B cell (primary cell): ENCODE measurements around the gene GFRA3. TPM values are rescaled to one million over a fixed set of nuclear protein-coding genes. Genes with fewer than 3 reads are reported as not detected.

Source experiments
- ATAC-seq: fragments of 200-7000 bp; cut with Tn5 transposase; one replicate; pipeline ENCODE4 v1.10.0; 2021; ENCODE audit warnings: low read depth, mild to moderate bottlenecking, moderate number of reproducible peaks, moderate library complexity
- CTCF ChIA-PET: fragments of 350-600 bp; sonication (Branson Sonifier 250); formaldehyde crosslinking; loops from one replicate; lab custom pipeline; 2021; ENCODE audit warnings: antibody characterized with exemption, inconsistent platforms; lab: Charles Lee
- POLR2A ChIA-PET: fragments of 350-600 bp; sonication (Branson Sonifier 250); formaldehyde crosslinking; loops from one replicate; lab custom pipeline; 2021; ENCODE audit warnings: antibody characterized with exemption; lab: Charles Lee
- DNase-seq: peaks from one replicate; pipeline ENCODE4 v3.0.0; 2013
- H2AFZ ChIP-seq: 2 replicates; pipeline ENCODE4 v1.6.1; 2012; ENCODE audit warnings: mild to moderate bottlenecking, low read depth, low read length; ENCODE audit not compliant: insufficient read depth, poor library complexity, severe bottlenecking
- H3K27ac ChIP-seq, 2 donors: 1 replicate in 1 of 2; 2 replicates in 1 of 2; pipeline ENCODE4 v1.5.1; 2012 to 2013; ENCODE audit warnings: low read length in 2 of 2, mild to moderate bottlenecking in 2 of 2, moderate library complexity in 1 of 2
- H3K27me3 ChIP-seq, 4 experiments: fragments of 200-600 bp in 1 of 4; sonication (generic) in 1 of 4; replicated peaks in 1 of 4; 1 replicate in 2 of 4; 2 replicates in 2 of 4; pipeline versions ENCODE4 v1.6.1 to v1.7.0; 2013 to 2016; ENCODE audit warnings: low read length in 3 of 4, mild to moderate bottlenecking in 2 of 4, mixed read lengths in 1 of 4, moderate library complexity in 1 of 4; ENCODE audit not compliant: insufficient read depth in 4 of 4, control insufficient read depth in 3 of 4; ENCODE audit errors: control extremely low read depth in 1 of 4
- H3K36me3 ChIP-seq, 2 experiments: replicated peaks in 1 of 2; 1 replicate in 1 of 2; 2 replicates in 1 of 2; pipeline versions ENCODE4 v1.6.1 to v1.7.1; 2013; ENCODE audit warnings: low read length in 1 of 2; ENCODE audit not compliant: insufficient read depth in 2 of 2, control insufficient read depth in 1 of 2; ENCODE audit errors: control extremely low read depth in 1 of 2, extremely low read depth in 1 of 2
- H3K4me1 ChIP-seq, 2 donors: fragments of 200-600 bp in 1 of 2; sonication (generic) in 1 of 2; 1 replicate in 1 of 2; 2 replicates in 1 of 2; pipeline versions ENCODE4 v1.5.1 to v1.6.1; 2013 to 2017; ENCODE audit warnings: low read length in 2 of 2; ENCODE audit not compliant: control insufficient read depth in 2 of 2, insufficient read depth in 2 of 2
- H3K4me2 ChIP-seq: replicated peaks from 2 replicates; pipeline ENCODE3; 2012; ENCODE audit warnings: mild to moderate bottlenecking, low read depth, low read length; ENCODE audit not compliant: poor library complexity, severe bottlenecking
- H3K4me3 ChIP-seq, 5 experiments: fragments of 200-600 bp in 1 of 5; sonication (generic) in 1 of 5; 1 replicate in 3 of 5; 2 replicates in 2 of 5; pipeline versions ENCODE4 v1.5.1 to v1.7.0; 2011 to 2016; ENCODE audit warnings: low read length in 4 of 5, mild to moderate bottlenecking in 4 of 5, low read depth in 2 of 5, control low read depth in 1 of 5, moderate library complexity in 1 of 5; ENCODE audit not compliant: insufficient read depth in 1 of 5; ENCODE audit errors: control extremely low read depth in 1 of 5, extremely low read depth in 1 of 5
- H3K79me2 ChIP-seq: fragments of 200-600 bp; sonication (generic); one replicate; pipeline ENCODE4 v1.6.0; 2016; ENCODE audit warnings: low read length; ENCODE audit not compliant: control insufficient read depth, insufficient read depth
- H3K9ac ChIP-seq: fragments of 200-600 bp; sonication (generic); 2 replicates; pipeline ENCODE4 v1.6.1; 2017; ENCODE audit warnings: mild to moderate bottlenecking, low read length, moderate library complexity
- H3K9me3 ChIP-seq, 3 donors: one replicate each; pipeline versions ENCODE4 v1.6.1 to v1.7.1; 2013; ENCODE audit warnings: low read length in 2 of 3; ENCODE audit not compliant: control insufficient read depth in 2 of 3, insufficient read depth in 1 of 3; ENCODE audit errors: control extremely low read depth in 1 of 3
- H4K20me1 ChIP-seq: 2 replicates; pipeline ENCODE4 v1.6.0; 2012; ENCODE audit warnings: mild to moderate bottlenecking, low read length; ENCODE audit not compliant: insufficient read depth, control insufficient read depth, poor library complexity, severe bottlenecking
- H3K27ac Mint-ChIP-seq: one replicate; pipeline ENCODE4 v1.8.0; 2021; ENCODE audit warnings: mixed read lengths
- H3K27me3 Mint-ChIP-seq: one replicate; pipeline ENCODE4 v1.8.0; 2021; ENCODE audit warnings: mixed read lengths
- H3K4me1 Mint-ChIP-seq: one replicate; pipeline ENCODE4 v1.8.0; 2021; ENCODE audit warnings: mixed read lengths
- H3K4me3 Mint-ChIP-seq: one replicate; pipeline ENCODE4 v1.8.0; 2021; ENCODE audit warnings: mixed read lengths
- H3K9me3 Mint-ChIP-seq: one replicate; pipeline ENCODE4 v1.8.0; 2022; ENCODE audit warnings: mixed read lengths; ENCODE audit not compliant: insufficient read depth
- CTCF ChIP-seq: fragments of 200-600 bp; IDR thresholded peaks from one replicate; pipeline ENCODE4 v1.8.0; 2022; ENCODE audit warnings: antibody characterized with exemption, mild to moderate bottlenecking
- EZH2 ChIP-seq: IDR thresholded peaks from 2 replicates; pipeline ENCODE4 v1.6.1; 2012; ENCODE audit warnings: borderline replicate concordance, low read depth, mild to moderate bottlenecking, moderate library complexity, low read length; ENCODE audit not compliant: insufficient read depth, poor library complexity, severe bottlenecking
- WGBS: methylation state at CpG from one replicate; pipeline ENCODE4 v1.1.5; 2013; ENCODE audit warnings: missing lambda C conversion rate; ENCODE audit not compliant: insufficient coverage; 5-methylcytosine and 5-hydroxymethylcytosine counted together
- intact Hi-C: fragments of 100-400 bp; cut with micrococcal nuclease; formaldehyde crosslinking; loops from one replicate; pipeline ENCODE4 v1.10.0; 2022
- polyA plus RNA-seq: library from polyadenylated mRNA; depleted of rRNA; stranded (reverse); fragments of >200 nt; gene quantifications from 2 replicates; pipeline ENCODE4 v1.2.3, GENCODE V29; 2012
- total RNA-seq, 2 donors: library from RNA; stranded (reverse); fragments of 120-200 nt in 1 of 2; gene quantifications; 1 replicate in 1 of 2; 2 replicates in 1 of 2; pipeline versions ENCODE4 v1.2.3 to v1.2.4, GENCODE V29; 2013 to 2022

The GFRA3 gene
- total and polyA plus RNA-seq, 2 donors (not counting 1 experiment from before 2014, with no cell fraction given): not detected

- Histone ChIP-seq H3K79me2 (no peaks in the 10 kb centered on the region), H3K9ac (no peak overlapping the region), H3K9me3 (peaks cover 0 to 10% (median 4%) of the 10 kb centered on the region in 3 donors), H3K4me3 (no peak overlapping the region), H2AFZ (no peak overlapping the region), H3K4me2 (no peak overlapping the region), H4K20me1 (no peaks in the 10 kb centered on the region), H3K27ac (no peak overlapping the region), H3K36me3 (no peaks in the 10 kb centered on the region), H3K4me1 (no peaks in the 10 kb centered on the region), H3K27me3 (peaks cover 0 to 4% (median 2%) of the 10 kb centered on the region in 4 experiments)
- ATAC-seq (no peak), DNase-seq (no peak)
- H3K4me3 Mint-ChIP-seq: no peak overlapping the region
- 90% methylated on average over 5 of the region's 7 CpGs for WGBS
- H3K4me1 Mint-ChIP-seq: no peaks in the 10 kb centered on the region
- no peak for TF ChIP-seq CTCF
- no peak for TF ChIP-seq EZH2
- H3K9me3 Mint-ChIP-seq: peaks cover 2% of the 10 kb centered on the region
- CTCF ChIA-PET: no interaction called here
- intact Hi-C loops: no loop called here
- POLR2A ChIA-PET: no interaction called here
- H3K27me3 Mint-ChIP-seq: peaks cover 19% of the 10 kb centered on the region
- no peak overlapping the region for H3K27ac Mint-ChIP-seq
Observed at GRCh38 chr5:138230981-138231589, 43.3 kb downstream of the GFRA3 start.

- Histone ChIP-seq H4K20me1 (no peaks in the 10 kb centered on the region), H3K4me2 (no peak overlapping the region), H3K27me3 (peaks cover 0 to 4% (median 3%) of the 10 kb centered on the region in 4 experiments), H3K79me2 (no peaks in the 10 kb centered on the region), H3K36me3 (no peaks in the 10 kb centered on the region), H2AFZ (no peak overlapping the region), H3K4me1 (no peaks in the 10 kb centered on the region), H3K4me3 (no peak overlapping the region), H3K9ac (no peak overlapping the region), H3K9me3 (peaks cover 1 to 12% (median 6%) of the 10 kb centered on the region in 3 donors), H3K27ac (no peak overlapping the region)
- Mint-ChIP-seq H3K9me3 (peaks cover 6% of the 10 kb centered on the region), H3K27ac (no peak overlapping the region), H3K4me3 (no peak overlapping the region), H3K27me3 (peaks cover 25% of the 10 kb centered on the region), H3K4me1 (no peaks in the 10 kb centered on the region)
- ATAC-seq (no peak), DNase-seq (no peak)
- ChIA-PET CTCF (interaction anchor here (0.7 to 0.8 kb wide), 2 partner anchors 104 to 180 kb away, joined by 3 to 4 read pairs; no protein-coding TSS in a partner anchor), POLR2A (no interaction called here)
- TF ChIP-seq CTCF (no peak), EZH2 (no peak)
- intact Hi-C loops: no loop called here
Observed at GRCh38 chr5:138230261-138230660, 44.2 kb downstream of the GFRA3 start.
